ENCODE results near the gene PSD.
A peak's percentile ranks its signal among the peaks of the same experiment; 100 is the strongest.
"Not testable (repeated sequence)": the region's sequence is repeated elsewhere in the genome, so short reads cannot be mapped to it uniquely, and the experiment has no call there.

Gene PSD
- total RNA-seq = 0 to 3.3 (median 2.4) reads per million in 9 experiments

DNA sequence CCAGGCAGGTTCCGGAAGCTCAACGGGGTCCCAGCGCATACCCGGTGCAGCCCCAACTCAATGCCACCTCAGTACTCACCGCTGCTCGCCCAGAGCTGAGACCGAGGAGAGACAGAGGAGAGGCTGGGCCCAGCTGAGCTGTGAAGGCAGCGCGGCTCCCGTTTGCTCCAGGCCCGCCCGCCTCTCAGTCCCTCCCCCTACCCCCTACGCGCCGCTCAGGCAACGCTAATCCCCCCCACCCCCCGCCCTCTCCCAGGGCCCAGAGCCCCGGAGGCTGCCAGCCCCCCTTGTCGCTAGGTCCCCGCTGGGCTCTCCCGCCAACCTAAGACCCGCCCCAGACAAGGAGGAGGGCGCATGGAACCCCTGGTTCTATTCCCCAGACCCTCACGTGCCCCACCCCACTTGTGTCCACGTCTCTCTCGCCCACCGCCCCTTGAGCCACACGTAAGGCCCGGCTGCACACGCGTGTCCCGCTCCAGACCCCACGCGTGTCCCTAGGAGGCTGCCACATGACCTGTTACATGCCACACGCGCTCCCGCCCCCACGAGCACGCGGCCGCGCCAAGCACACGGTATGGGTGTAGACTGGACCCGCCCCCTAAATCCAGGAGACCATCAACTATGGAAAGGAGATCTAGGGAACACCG lies at the start of gene PSD:
Gene PSD, minus strand, starts transcription at position 164 of the 647 bp plus-strand sequence. CDS start 1,747 bp downstream, outside the sequence.
- peaks cover 27 to 49% of the 10 kb centered on the region in 2 donors for H3K27me3 Mint-ChIP-seq
- ATAC-seq (replicated peaks) = no peak
- peak within 1 kb of the TSS in 1 of 2 donors; percentile 91 for H3K27ac Mint-ChIP-seq
- no peak for DNase-seq
- peaks cover 35% of the 10 kb centered on the region for H3K36me3 Mint-ChIP-seq (ENCODE audit: insufficient read depth)
- H3K9me3 Mint-ChIP-seq = no peaks in the 10 kb centered on the region
- H3K4me1 Mint-ChIP-seq (ENCODE audit: low read depth in 2 of 2) = peaks cover 28% of the 10 kb centered on the region in 2 donors
- H3K4me3 Mint-ChIP-seq = peak within 1 kb of the TSS; percentile 96 to 98

DNA sequence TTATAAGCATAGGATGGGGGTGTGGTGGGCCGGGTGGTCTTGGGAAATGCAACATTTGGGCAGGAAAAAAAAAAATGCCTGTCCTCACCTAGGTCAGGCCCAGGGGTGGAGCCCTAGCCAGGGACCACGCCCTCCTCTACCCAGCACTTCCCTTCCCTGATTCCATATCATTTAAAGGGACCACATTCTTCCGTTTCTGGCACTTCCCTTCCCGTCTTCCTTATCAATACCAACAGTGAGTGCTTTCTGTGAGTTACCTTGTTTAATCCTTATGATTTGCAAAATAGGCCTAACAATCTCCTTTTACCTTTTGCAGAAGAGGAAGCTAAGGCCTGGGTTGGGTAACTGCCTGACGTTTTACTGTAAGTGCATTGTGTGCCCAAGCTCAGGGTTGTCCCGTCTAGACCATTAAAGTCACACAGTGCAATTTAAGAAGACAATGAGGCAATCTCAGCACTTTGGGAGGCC lies 49.4 kb upstream of the PSD start:
- Mint-ChIP-seq H3K4me1 (ENCODE audit: low read depth in 2 of 2) (peaks cover under 1 to 1% of the 10 kb centered on the region in 2 donors), H3K27me3 (no peaks in the 10 kb centered on the region), H3K4me3 (no peak overlapping the region), H3K27ac (no peak overlapping the region), H3K9me3 (no peaks in the 10 kb centered on the region), H3K36me3 (ENCODE audit: insufficient read depth) (peaks cover 4% of the 10 kb centered on the region)
- no peak for ATAC-seq (replicated peaks)
- DNase-seq = no peak

DNA sequence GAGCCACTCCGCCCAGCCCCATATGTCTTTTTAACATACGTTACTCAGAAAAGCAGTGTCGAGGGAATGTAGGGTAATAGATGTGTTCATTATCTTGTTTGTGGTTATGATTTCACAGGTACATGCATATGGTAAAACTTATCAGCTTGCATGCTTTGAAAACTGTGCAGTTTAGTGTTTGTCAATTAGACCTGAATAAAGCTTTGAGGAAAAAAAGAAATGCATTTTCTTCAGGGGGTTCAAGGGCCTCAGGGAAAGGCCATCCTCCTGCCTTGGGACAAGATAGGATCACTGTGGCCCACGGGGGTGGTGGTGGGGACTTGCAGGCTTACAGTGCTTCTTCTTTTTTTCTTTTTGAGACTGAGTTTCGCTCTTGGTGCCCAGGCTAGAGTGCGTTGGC lies 48.7 kb upstream of the PSD start:
- no peaks in the 10 kb centered on the region for H3K27me3 Mint-ChIP-seq
- peaks cover 6% of the 10 kb centered on the region in 2 donors for H3K4me1 Mint-ChIP-seq (ENCODE audit: low read depth in 2 of 2)
- H3K27ac Mint-ChIP-seq = peak overlapping the region in 1 of 2 donors; percentile 35
- H3K4me3 Mint-ChIP-seq = no peak overlapping the region
- H3K36me3 Mint-ChIP-seq (ENCODE audit: insufficient read depth) = peaks cover 4% of the 10 kb centered on the region
- no peaks in the 10 kb centered on the region for H3K9me3 Mint-ChIP-seq
- DNase-seq (no peak), ATAC-seq (replicated peaks) (no peak)

DNA sequence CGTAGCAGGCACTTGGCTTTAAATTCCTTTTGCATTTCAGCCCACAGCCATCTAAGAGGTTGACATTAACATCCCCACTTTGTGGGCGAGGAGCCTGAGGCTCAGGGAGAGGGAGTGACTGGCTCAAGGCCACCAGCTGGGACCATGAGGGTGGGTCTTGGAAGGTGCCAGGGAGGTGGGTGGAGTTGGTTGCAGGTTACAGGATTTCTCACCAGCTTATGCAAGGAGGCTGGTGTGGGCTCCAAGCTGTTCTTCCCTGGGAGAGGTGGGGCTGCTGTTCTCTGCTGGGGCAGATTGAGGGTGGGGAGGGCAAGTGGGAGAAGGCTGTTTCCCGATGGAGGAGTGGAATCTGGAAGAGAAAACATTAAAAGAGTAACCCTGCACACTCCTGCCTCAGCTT lies 46.9 kb upstream of the PSD start:
- Mint-ChIP-seq H3K27ac (no peak overlapping the region), H3K27me3 (no peaks in the 10 kb centered on the region), H3K9me3 (no peaks in the 10 kb centered on the region), H3K4me1 (ENCODE audit: low read depth in 2 of 2) (peaks cover 22 to 23% of the 10 kb centered on the region in 2 donors), H3K4me3 (no peak overlapping the region), H3K36me3 (ENCODE audit: insufficient read depth) (peaks cover 9% of the 10 kb centered on the region)
- DNase-seq = no peak
- ATAC-seq (replicated peaks) = no peak

DNA sequence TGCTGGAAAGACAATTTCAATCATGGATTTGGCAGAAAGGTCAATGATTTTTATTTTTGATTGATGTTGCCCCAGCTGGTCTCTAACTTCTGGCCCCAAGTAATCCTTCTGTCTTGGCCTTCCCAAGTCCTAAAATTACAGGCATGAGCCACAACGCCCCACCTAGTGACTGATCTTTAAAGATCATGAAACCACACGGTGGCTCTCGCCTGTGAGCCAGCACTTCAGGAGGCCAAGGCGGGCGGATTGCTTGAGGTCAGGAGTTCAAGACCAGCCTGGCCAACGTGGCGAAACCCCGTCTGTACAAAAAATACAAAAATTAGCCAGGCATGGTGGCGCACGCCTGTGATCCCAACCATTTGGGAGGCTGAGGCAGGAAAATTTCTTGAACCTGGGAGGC lies 45.4 kb upstream of the PSD start:
- Mint-ChIP-seq H3K4me3 (no peak overlapping the region), H3K27ac (no peak overlapping the region), H3K9me3 (no peaks in the 10 kb centered on the region), H3K4me1 (ENCODE audit: low read depth in 2 of 2) (peaks cover 21 to 23% of the 10 kb centered on the region in 2 donors), H3K27me3 (no peaks in the 10 kb centered on the region), H3K36me3 (ENCODE audit: insufficient read depth) (peaks cover 5% of the 10 kb centered on the region)
- ATAC-seq (replicated peaks) = no peak
- no peak for DNase-seq

DNA sequence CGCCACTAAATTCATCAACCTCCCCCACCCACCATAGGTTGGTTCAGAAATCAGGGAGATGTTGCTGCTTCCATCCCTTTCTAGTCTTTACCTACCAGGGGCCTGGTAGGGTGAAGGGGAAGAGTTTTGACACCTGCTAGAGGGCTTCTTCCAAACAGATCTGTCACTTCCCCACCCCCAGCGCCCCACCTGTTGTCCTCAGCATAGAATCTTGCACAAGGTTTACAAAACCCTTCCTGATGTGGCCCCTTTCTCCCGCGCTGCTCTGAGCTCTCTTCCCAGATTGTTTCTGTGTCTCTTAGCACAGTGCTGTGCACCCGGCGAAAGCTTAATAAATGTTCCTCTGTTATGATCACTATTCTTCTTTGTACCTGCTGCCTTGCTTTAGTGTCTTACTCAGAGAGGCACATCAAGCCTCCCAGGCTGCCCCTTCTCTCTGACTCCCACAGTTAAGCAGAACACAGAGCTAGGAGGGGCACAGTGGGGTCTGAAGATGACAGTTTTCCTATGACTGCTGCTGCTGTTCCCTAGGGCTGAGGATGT lies 44.0 kb upstream of the PSD start:
- Mint-ChIP-seq H3K9me3 (no peaks in the 10 kb centered on the region), H3K27ac (peak overlapping the region in 1 of 2 donors; percentile 84), H3K36me3 (ENCODE audit: insufficient read depth) (peaks cover 5% of the 10 kb centered on the region), H3K27me3 (no peaks in the 10 kb centered on the region), H3K4me3 (peak overlapping the region; percentile 93 to 98), H3K4me1 (ENCODE audit: low read depth in 2 of 2) (peaks cover 21 to 25% of the 10 kb centered on the region in 2 donors)
- DNase-seq (no peak), ATAC-seq (replicated peaks) (no peak)

DNA sequence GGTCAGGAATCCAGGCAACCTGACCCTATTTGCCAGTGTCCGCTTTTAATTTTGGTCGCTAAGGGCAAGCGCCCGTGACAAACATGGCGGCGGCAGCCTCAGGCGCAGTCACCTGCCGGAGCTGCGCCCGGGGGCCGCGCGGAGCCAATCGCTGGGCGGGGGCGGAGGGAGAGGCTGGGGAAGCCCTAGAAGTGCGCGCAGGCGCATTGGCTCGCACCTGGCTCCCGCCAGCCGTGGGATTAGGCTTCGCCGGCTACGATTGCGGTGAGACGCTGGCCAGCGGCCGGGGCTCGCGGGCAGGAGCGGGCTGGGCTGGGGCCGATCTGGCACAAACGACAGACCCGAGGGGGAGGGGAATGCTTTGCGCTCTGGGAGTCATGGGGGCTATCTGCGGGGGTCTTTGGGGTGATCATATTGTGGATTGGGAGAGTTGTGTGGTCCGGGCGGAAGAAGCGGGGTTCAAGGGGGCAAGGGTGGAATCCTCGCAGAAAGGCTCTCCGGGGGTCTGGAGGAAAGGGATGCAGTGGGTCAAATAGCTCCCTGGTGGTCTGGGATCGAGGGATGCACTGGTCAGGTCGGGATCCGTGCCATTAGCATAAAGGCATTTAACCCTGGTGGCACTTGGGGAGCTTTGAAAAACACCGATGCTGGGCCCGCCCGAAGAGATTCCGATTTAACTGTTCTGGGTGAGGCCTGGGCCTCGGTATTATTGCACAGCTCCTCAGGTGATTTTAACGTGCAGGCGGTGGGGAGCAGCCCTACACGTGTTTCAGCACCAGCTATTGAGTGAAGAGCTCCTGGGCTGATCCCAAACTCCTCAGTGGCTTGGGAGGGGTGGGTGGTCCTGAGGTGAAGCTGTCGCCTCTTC lies 42.8 kb upstream of the PSD start:
- Mint-ChIP-seq H3K4me1 (ENCODE audit: low read depth in 2 of 2) (peaks cover 21 to 28% of the 10 kb centered on the region in 2 donors), H3K4me3 (peak overlapping the region; percentile 93 to 98), H3K36me3 (ENCODE audit: insufficient read depth) (peaks cover 6% of the 10 kb centered on the region), H3K9me3 (no peaks in the 10 kb centered on the region), H3K27me3 (no peaks in the 10 kb centered on the region), H3K27ac (peak overlapping the region; percentile 84 to 87)
- peak; percentile 85 to 90 (median 90) for DNase-seq
- peak; percentile 99 for ATAC-seq (replicated peaks)

DNA sequence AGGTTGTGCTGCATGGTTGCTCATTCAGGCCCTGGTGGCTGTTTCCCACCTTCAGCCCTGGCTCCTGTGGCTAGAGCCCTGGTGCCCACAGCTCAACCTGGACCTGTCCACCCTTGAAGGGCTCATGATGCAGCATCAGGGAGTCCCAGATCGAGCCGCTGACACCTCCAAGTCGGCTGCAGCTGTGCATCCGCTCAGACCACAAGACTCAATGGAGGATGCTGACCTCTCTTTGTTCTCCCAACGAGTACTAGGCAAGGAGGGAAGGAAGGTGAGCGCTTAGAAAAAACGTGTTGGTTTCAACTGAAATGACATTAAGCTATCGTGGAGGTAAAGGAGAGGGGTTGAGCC lies 42.2 kb upstream of the PSD start:
- ATAC-seq (replicated peaks) (peak; percentile 4), DNase-seq (no peak)
- H3K4me1 Mint-ChIP-seq (ENCODE audit: low read depth in 2 of 2) = peaks cover 21 to 28% of the 10 kb centered on the region in 2 donors
- H3K9me3 Mint-ChIP-seq = no peaks in the 10 kb centered on the region
- H3K4me3 Mint-ChIP-seq = peak overlapping the region; percentile 93 to 98
- H3K36me3 Mint-ChIP-seq (ENCODE audit: insufficient read depth) = peaks cover 8% of the 10 kb centered on the region
- no peaks in the 10 kb centered on the region for H3K27me3 Mint-ChIP-seq
- H3K27ac Mint-ChIP-seq = peak overlapping the region; percentile 84 to 87

DNA sequence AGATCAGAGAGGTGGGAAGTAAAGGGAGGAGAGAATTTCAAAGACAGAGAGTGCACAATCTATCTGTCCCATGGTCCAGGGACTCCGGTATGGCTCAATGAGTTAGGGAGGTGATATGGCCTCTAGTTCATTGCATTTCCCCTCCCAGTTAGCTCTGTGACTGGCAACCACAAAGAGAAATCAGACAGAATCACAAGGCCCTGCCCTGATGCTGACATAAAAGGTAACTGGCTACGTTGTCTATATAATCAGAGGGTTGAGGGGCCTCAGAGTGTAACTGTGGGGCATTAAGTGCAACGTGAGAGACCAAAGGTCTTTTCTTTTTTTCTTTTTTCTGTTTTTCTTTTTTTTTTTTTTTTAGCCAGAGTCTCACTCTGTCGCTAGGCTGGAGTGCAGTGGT lies 40.1 kb upstream of the PSD start:
- no peak for DNase-seq
- Mint-ChIP-seq H3K4me1 (ENCODE audit: low read depth in 2 of 2) (peaks cover 21 to 28% of the 10 kb centered on the region in 2 donors), H3K4me3 (no peak overlapping the region), H3K27ac (no peak overlapping the region), H3K9me3 (no peaks in the 10 kb centered on the region), H3K27me3 (no peaks in the 10 kb centered on the region), H3K36me3 (ENCODE audit: insufficient read depth) (peaks cover 8% of the 10 kb centered on the region)
- ATAC-seq (replicated peaks) = no peak

DNA sequence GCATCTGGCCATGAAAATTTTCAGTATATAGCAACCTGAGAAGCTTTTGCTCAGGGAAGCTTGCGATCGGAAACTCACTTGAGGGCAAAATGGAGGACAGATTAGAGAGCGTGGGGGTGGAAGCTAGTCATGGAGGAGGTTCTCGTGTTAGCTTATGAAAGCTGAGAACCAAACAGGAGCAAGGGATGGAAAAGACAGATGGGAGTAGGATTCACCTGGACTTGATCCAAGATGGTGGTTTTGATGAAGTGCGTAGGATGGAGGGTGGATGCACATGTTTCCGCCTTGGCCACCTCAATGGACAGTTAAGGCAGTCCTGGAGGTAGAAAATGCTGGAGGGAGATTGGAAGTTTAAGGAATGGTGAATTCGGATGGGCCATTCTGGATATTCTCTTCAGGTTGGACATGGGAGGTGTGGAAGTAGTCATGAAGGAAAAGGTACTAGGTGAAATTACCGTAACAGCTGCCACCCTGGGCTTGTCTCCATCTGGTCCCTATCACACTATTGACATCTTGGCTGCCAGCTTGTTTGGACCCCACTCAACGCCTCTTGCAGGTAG lies 39.1 kb upstream of the PSD start:
- no peaks in the 10 kb centered on the region for H3K9me3 Mint-ChIP-seq

DNA sequence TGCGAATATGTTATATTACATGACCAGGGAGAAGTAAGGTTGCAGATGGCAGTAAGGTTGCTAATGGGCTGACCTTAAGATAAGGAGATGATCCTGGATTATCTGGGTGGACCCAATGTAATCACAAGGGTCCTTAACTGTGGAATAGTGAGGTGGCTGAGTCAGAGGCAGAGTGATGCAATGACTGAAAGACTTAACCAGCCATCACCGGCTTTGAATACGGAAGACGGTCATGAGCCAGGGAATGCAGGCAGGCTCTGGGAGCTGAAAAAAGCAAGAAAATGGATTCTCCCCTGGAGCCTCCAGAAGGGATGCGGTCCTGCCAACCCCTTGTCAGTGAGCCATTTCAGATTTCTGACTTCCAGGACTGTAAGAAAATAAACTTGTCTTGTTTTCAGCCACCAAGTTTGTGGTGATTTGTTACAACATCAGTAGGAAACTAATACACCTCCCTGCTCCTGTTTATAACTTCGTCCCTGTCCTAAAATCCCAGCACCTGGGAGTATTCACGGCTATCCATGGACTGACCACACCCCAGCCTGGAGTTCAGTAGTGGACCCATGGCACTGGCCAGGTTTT lies 37.4 kb upstream of the PSD start:
- H3K36me3 Mint-ChIP-seq (ENCODE audit: insufficient read depth) = peaks cover 17% of the 10 kb centered on the region
- DNase-seq = no peak
- H3K4me1 Mint-ChIP-seq (ENCODE audit: low read depth in 2 of 2) = peaks cover 15 to 25% of the 10 kb centered on the region in 2 donors
- H3K27ac Mint-ChIP-seq = no peak overlapping the region
- no peak overlapping the region for H3K4me3 Mint-ChIP-seq
- ATAC-seq (replicated peaks) = no peak
- H3K9me3 Mint-ChIP-seq = no peaks in the 10 kb centered on the region
- no peaks in the 10 kb centered on the region for H3K27me3 Mint-ChIP-seq

More for the DNA sequence above, 39.1 kb upstream of the PSD start:
- H3K27ac Mint-ChIP-seq = peak overlapping the region in 1 of 2 donors; percentile 27
- H3K4me3 Mint-ChIP-seq = no peak overlapping the region
- no peak for DNase-seq
- peaks cover 24 to 33% of the 10 kb centered on the region in 2 donors for H3K4me1 Mint-ChIP-seq (ENCODE audit: low read depth in 2 of 2)
- no peaks in the 10 kb centered on the region for H3K27me3 Mint-ChIP-seq
- H3K36me3 Mint-ChIP-seq (ENCODE audit: insufficient read depth) = peaks cover 8% of the 10 kb centered on the region
- no peak for ATAC-seq (replicated peaks)

DNA sequence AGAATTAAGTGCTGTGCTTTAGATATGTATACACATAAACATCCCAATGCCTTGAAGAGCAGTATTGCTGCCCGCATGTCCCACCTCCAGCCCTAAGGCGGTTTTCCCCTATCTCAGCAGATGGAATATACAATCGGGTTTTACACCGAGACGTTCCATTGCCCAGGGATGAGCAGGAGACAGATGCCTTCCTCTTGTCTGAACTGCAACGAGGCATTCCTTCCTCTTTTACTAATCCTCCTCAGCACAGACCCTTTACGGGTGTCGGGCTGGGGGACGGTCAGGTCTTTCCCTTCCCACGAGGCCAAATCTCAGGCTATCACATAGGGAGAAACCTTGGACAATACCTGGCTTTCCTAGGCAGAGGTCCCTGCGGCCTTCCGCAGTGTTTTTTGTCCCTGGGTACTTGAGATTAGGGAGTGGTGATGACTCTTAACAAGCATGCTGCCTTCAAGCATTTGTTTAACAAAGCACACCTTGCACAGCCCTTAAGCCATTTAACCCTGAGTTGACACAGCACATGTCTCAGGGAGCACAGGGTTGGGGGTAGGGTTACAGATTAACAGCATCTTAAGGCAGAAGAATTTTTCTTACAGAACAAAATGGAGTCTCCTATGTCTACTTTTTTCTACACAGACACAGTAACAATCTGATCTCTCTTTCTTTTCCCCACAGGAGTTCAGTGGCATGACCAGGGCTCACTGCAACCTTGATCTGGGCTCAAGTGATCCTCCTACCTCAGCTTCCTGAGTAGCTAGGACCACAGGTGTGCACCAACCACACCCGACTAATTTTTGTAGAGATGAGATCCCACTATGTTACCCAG lies 36.3 kb upstream of the PSD start:
- not testable (repeated sequence) for H3K27me3 Mint-ChIP-seq; H3K27ac Mint-ChIP-seq; DNase-seq; H3K9me3 Mint-ChIP-seq; ATAC-seq (replicated peaks); H3K4me3 Mint-ChIP-seq
- Mint-ChIP-seq H3K4me1 (ENCODE audit: low read depth in 2 of 2) (peaks cover 14 to 22% of the 10 kb centered on the region in 2 donors), H3K36me3 (ENCODE audit: insufficient read depth) (peaks cover 16% of the 10 kb centered on the region)

All from effector memory CD8-positive, alpha-beta T cell (primary cell).